Lower leg skin (tissue), 3 donors: Measurements from ENCODE around the gene FAU.

Experiments
- POLR2A ChIP-seq, 2 donors: fragments of 450-650 bp; IDR thresholded peaks; one replicate each; pipeline ENCODE4 v1.6.1; 2016 to 2017; ENCODE audit warnings: antibody characterized with exemption in 2 of 2, mild to moderate bottlenecking in 1 of 2, moderate library complexity in 1 of 2
- TF ChIP-seq, protein P1 (sequence below), 3 donors: fragments of 450-650 bp; IDR thresholded peaks; one replicate each; pipeline ENCODE4 v1.5.1; 2016; ENCODE audit warnings: antibody characterized with exemption in 3 of 3, mild to moderate bottlenecking in 3 of 3, moderate library complexity in 2 of 3

GRCh38 chr11:65095974-65096806 lies 25.7 kb downstream of the FAU start, which contains the start of gene VPS51:
- TF ChIP-seq, protein P1, sequence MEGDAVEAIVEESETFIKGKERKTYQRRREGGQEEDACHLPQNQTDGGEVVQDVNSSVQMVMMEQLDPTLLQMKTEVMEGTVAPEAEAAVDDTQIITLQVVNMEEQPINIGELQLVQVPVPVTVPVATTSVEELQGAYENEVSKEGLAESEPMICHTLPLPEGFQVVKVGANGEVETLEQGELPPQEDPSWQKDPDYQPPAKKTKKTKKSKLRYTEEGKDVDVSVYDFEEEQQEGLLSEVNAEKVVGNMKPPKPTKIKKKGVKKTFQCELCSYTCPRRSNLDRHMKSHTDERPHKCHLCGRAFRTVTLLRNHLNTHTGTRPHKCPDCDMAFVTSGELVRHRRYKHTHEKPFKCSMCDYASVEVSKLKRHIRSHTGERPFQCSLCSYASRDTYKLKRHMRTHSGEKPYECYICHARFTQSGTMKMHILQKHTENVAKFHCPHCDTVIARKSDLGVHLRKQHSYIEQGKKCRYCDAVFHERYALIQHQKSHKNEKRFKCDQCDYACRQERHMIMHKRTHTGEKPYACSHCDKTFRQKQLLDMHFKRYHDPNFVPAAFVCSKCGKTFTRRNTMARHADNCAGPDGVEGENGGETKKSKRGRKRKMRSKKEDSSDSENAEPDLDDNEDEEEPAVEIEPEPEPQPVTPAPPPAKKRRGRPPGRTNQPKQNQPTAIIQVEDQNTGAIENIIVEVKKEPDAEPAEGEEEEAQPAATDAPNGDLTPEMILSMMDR (IDR thresholded peaks at IDR 0.05) = no peak
- TF ChIP-seq POLR2A (IDR thresholded peaks at IDR 0.05) = no peak
